ENCODE measurements around the gene GPR137B. TPM values are rescaled to one million over a fixed set of nuclear protein-coding genes. Genes with fewer than 3 reads are reported as not detected.

The GPR137B gene
- total and polyA plus RNA-seq, 11 donors, result 14.9 to 49.8 (median 43.7) TPM

GRCh38 chr1:236251587-236251986 lies 109.2 kb downstream of the GPR137B start:
- H3K4me1 ChIP-seq, result peaks cover 0 to 21% (median 4%) of the 10 kb centered on the region in 12 donors
- H3K36me3 ChIP-seq, result peaks cover 0 to 26% (median 0%) of the 10 kb centered on the region in 9 donors
- intact Hi-C loops (cut with DNase I), result no loop called here
- WGBS, 4 donors, result 40 to 63% (median 56%) methylated on average over 1 of the region's 1 CpG
- no peak for TF ChIP-seq POLR2A (IDR thresholded peaks at IDR 0.05)
- TF ChIP-seq CTCF (IDR thresholded peaks at IDR 0.05), result no peak
- H3K4me3 ChIP-seq, result no peak overlapping the region
- no peaks in the 10 kb centered on the region for H3K9me3 ChIP-seq
- DNase-seq (no peak), ATAC-seq (no peak)
- no peaks in the 10 kb centered on the region for H3K27me3 ChIP-seq
- no peak overlapping the region for H3K27ac ChIP-seq

GRCh38 chr1:236253119-236253518 lies 110.8 kb downstream of the GPR137B start:
- Histone ChIP-seq H3K27me3 (no peaks in the 10 kb centered on the region), H3K36me3 (peaks cover 0 to 26% (median 0%) of the 10 kb centered on the region in 9 donors), H3K4me3 (no peak overlapping the region), H3K9me3 (peaks cover 0 to 12% (median 5%) of the 10 kb centered on the region in 12 donors), H3K27ac (no peak overlapping the region), H3K4me1 (peaks cover 0 to 23% (median 4%) of the 10 kb centered on the region in 12 donors)
- DNase-seq (no peak), ATAC-seq (no peak)
- intact Hi-C loops (cut with DNase I), result no loop called here
- no peak for TF ChIP-seq CTCF (IDR thresholded peaks at IDR 0.05)
- TF ChIP-seq POLR2A (IDR thresholded peaks at IDR 0.05), result no peak
- 95 to 100% (median 96%) methylated on average over 1 of the region's 1 CpG for WGBS, 4 donors

- intact Hi-C loops (cut with DNase I), result no loop called here
Measured at GRCh38 chr1:236253918-236254637, 111.7 kb downstream of the GPR137B start.

More at GRCh38 chr1:236253918-236254637, 111.7 kb downstream of the GPR137B start:
- H3K4me3 ChIP-seq, result no peak overlapping the region
- H3K9me3 ChIP-seq, result peaks cover 0 to 22% (median 15%) of the 10 kb centered on the region in 12 donors
- peaks cover 0 to 23% (median 4%) of the 10 kb centered on the region in 12 donors for H3K4me1 ChIP-seq
- TF ChIP-seq POLR2A (IDR thresholded peaks at IDR 0.05) (no peak), CTCF (IDR thresholded peaks at IDR 0.05) (no peak)
- peak in 3 of 4 donors; percentile 49 to 59 (median 52) for ATAC-seq
- WGBS, 4 donors, result 73 to 87% (median 84%) methylated on average over 4 of the region's 4 CpGs
- no peak overlapping the region for H3K27ac ChIP-seq
- H3K36me3 ChIP-seq, result peaks cover 0 to 22% (median 0%) of the 10 kb centered on the region in 9 donors
- DNase-seq, result no peak
- H3K27me3 ChIP-seq, result no peaks in the 10 kb centered on the region

Data from heart left ventricle (tissue), 16 donors.